Activated T-cell treated with anti-CD3 and anti-CD28 coated beads, Interleukin-2, amount 50 U/mL, for 4 hours (primary cell): ENCODE measurements around the gene CYTH4. TPM values are rescaled to one million over a fixed set of nuclear protein-coding genes. Genes with fewer than 3 reads are reported as not detected.

Experiments used
- ATAC-seq, 2 donors: fragments of 200-7000 bp; cut with Tn5 transposase; one replicate each; pipeline ENCODE4 v1.10.0; 2021
- DNase-seq: peaks from one replicate; pipeline ENCODE4 v3.0.0-alpha.2; 2020
- H3K27me3 Mint-ChIP-seq: one replicate; pipeline ENCODE4 v1.8.0; 2021; ENCODE audit warnings: low read depth, mixed read lengths
- H3K36me3 Mint-ChIP-seq: one replicate; pipeline ENCODE4 v1.8.0; 2022; ENCODE audit warnings: mixed read lengths; ENCODE audit not compliant: insufficient read depth
- H3K4me1 Mint-ChIP-seq: one replicate; pipeline ENCODE4 v1.8.0; 2021; ENCODE audit warnings: low read depth, mixed read lengths
- H3K4me3 Mint-ChIP-seq: one replicate; pipeline ENCODE4 v1.8.0; 2021; ENCODE audit warnings: mild to moderate bottlenecking, moderate library complexity, mixed read lengths
- H3K9me3 Mint-ChIP-seq: one replicate; pipeline ENCODE4 v1.8.0; 2021; ENCODE audit warnings: mixed read lengths
- total RNA-seq, 3 donors: library from RNA; stranded (reverse); gene quantifications; one replicate each; pipeline ENCODE4 v1.2.1, GENCODE V29; 2021

The CYTH4 gene
- total RNA-seq, 3 donors from 2014 or later, result 9.0 to 10.9 (median 9.7) TPM

GRCh38 chr22:37340331-37341262 lies 58.3 kb downstream of the CYTH4 start:
- Mint-ChIP-seq H3K4me3 (no peak overlapping the region), H3K36me3 (no peaks in the 10 kb centered on the region), H3K27me3 (peaks cover 24% of the 10 kb centered on the region), H3K9me3 (no peaks in the 10 kb centered on the region), H3K4me1 (peaks cover 2% of the 10 kb centered on the region)
- DNase-seq (no peak), ATAC-seq (no peak)

GRCh38 chr22:37342065-37342464 lies 59.8 kb downstream of the CYTH4 start:
- Mint-ChIP-seq H3K27me3 (peaks cover 14% of the 10 kb centered on the region), H3K36me3 (no peaks in the 10 kb centered on the region), H3K4me3 (no peak overlapping the region), H3K9me3 (no peaks in the 10 kb centered on the region), H3K4me1 (peaks cover 2% of the 10 kb centered on the region)
- ATAC-seq (no peak), DNase-seq (no peak)

DNA sequence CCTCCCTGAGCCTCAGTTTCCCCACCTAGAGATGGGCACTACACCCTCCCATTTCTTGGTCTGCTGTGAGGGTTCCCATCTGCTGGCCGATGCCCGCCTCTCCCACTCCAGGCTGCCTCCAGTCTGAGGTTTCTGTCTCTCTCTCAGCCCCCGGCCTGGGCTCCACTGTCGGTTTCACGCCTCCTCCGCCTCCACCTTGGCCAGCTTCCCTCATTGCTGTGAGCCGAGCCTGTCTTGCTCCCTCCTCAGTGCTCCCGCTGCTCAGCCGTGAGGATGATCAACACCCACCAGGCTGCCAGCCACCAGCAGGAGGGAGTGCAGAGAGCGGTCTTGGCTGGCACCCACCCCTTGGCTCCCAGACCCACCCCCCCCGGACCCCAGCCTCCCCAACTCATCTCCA lies 61.0 kb downstream of the CYTH4 start:
- H3K36me3 Mint-ChIP-seq, result no peaks in the 10 kb centered on the region
- H3K27me3 Mint-ChIP-seq, result peaks cover 7% of the 10 kb centered on the region
- H3K4me3 Mint-ChIP-seq, result no peak overlapping the region
- no peak for DNase-seq
- no peaks in the 10 kb centered on the region for H3K9me3 Mint-ChIP-seq
- ATAC-seq, result no peak
- H3K4me1 Mint-ChIP-seq, result peaks cover 2% of the 10 kb centered on the region

- Mint-ChIP-seq H3K4me3 (no peak overlapping the region), H3K9me3 (no peaks in the 10 kb centered on the region), H3K27me3 (peaks cover 5% of the 10 kb centered on the region), H3K4me1 (peaks cover 2% of the 10 kb centered on the region), H3K36me3 (no peaks in the 10 kb centered on the region)
- ATAC-seq, result no peak
- no peak for DNase-seq
These were observed 61.8 kb downstream of the CYTH4 start for GRCh38 chr22:37343863-37344734.

- Mint-ChIP-seq H3K4me3 (no peak overlapping the region), H3K4me1 (peaks cover 2% of the 10 kb centered on the region), H3K27me3 (peaks cover 5% of the 10 kb centered on the region), H3K36me3 (no peaks in the 10 kb centered on the region), H3K9me3 (no peaks in the 10 kb centered on the region)
- ATAC-seq, result no peak
- DNase-seq, result no peak
These were observed 62.6 kb downstream of the CYTH4 start for GRCh38 chr22:37344735-37345449.

- DNase-seq (no peak), ATAC-seq (no peak)
- Mint-ChIP-seq H3K4me3 (no peak overlapping the region), H3K4me1 (peaks cover 2% of the 10 kb centered on the region), H3K27me3 (peaks cover 5% of the 10 kb centered on the region), H3K9me3 (no peaks in the 10 kb centered on the region), H3K36me3 (no peaks in the 10 kb centered on the region)
These were observed 63.7 kb downstream of the CYTH4 start for GRCh38 chr22:37345863-37346504.

DNA sequence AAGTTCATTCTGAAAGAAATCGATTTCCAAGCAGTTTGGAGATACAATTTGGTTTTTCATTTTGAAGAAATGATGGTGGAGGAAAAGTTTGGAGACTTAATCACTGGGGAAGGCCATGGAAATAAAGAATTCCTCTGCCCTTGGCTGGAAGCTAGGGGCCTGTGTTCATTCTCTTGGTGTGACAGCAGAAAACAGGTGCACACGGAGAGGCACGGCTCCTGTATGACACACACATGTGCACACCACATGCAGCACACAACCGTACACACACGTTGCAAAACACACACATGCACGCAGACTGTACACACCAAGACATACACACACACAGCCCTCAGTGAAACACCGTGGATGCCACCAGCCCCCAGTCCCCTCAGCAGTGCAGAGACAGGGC lies 64.2 kb downstream of the CYTH4 start:
- no peak for DNase-seq
- Mint-ChIP-seq H3K4me1 (peaks cover 2% of the 10 kb centered on the region), H3K27me3 (peaks cover 5% of the 10 kb centered on the region), H3K9me3 (no peaks in the 10 kb centered on the region), H3K4me3 (no peak overlapping the region), H3K36me3 (no peaks in the 10 kb centered on the region)
- ATAC-seq, result no peak

- Mint-ChIP-seq H3K4me1 (no peaks in the 10 kb centered on the region), H3K27me3 (peaks cover 14% of the 10 kb centered on the region), H3K9me3 (no peaks in the 10 kb centered on the region), H3K4me3 (no peak overlapping the region), H3K36me3 (no peaks in the 10 kb centered on the region)
- DNase-seq (no peak), ATAC-seq (no peak)
These were observed 66.9 kb downstream of the CYTH4 start for GRCh38 chr22:37349043-37349814.

GRCh38 chr22:37351232-37351631 lies 68.9 kb downstream of the CYTH4 start:
- Mint-ChIP-seq H3K4me1 (no peaks in the 10 kb centered on the region), H3K9me3 (no peaks in the 10 kb centered on the region), H3K4me3 (no peak overlapping the region), H3K36me3 (no peaks in the 10 kb centered on the region), H3K27me3 (peaks cover 12% of the 10 kb centered on the region)
- no peak for ATAC-seq
- DNase-seq, result no peak

DNA sequence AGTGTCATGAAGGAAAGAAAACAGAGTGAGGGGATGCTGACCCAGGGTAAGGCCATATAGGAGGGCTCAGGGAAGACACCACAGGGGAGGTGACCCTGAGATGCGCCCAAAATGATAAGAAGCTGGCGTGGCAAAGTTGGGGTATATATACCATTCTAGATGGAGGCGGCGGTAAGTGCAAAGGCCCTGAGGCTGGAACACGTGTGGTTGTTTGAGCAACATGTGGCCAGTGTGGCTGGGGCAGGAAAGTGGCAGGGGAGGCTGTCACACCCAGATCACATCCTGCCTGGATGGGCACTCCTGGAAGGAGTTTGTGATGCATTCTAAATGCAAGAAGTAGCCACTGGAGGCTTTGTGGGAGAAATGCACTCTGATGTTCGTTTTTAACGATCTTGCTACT lies 70.2 kb downstream of the CYTH4 start:
- Mint-ChIP-seq H3K27me3 (peaks cover 12% of the 10 kb centered on the region), H3K4me3 (no peak overlapping the region), H3K9me3 (no peaks in the 10 kb centered on the region), H3K36me3 (no peaks in the 10 kb centered on the region), H3K4me1 (no peaks in the 10 kb centered on the region)
- DNase-seq (no peak), ATAC-seq (no peak)

DNA sequence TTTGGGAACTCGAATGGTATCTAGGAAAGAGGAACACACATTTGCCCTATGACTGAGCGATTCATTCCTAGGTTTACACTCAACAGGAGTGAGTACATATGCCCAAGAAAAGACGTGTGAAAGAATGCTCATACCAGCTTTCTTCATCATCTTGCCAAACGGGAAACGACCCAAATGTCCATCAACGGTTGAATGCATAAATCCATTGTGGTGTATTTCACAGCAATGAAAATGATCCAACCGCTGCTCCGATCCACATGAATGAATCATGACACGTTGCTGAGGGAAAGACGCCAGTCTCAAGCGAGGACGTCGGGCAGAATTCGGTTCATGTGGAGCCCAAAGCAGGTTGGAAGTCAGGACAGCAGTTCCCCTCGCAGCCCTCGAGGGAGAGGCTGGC lies 71.5 kb downstream of the CYTH4 start:
- peaks cover 12% of the 10 kb centered on the region for H3K27me3 Mint-ChIP-seq
- H3K4me1 Mint-ChIP-seq, result no peaks in the 10 kb centered on the region
- H3K4me3 Mint-ChIP-seq, result no peak overlapping the region
- ATAC-seq (no peak), DNase-seq (no peak)
- no peaks in the 10 kb centered on the region for H3K36me3 Mint-ChIP-seq
- H3K9me3 Mint-ChIP-seq, result no peaks in the 10 kb centered on the region

DNA sequence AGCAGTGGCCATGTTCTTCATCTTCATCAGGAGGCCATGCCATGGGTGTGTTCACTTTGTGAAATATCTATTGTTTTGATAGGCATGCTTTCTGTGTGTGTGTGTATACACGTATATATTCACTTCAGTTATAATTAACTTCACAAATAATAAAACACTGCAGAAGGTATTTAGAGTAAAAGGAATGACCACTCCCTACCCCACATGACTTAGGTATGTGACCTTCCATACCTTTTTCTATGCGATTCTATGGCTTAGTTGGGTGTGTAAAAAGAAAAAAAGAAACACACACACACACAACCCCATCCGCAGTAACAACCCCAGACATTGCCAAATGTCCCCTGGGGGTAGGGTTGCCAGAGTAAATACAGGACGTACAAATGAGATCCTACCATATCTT lies 72.0 kb downstream of the CYTH4 start:
- no peaks in the 10 kb centered on the region for H3K9me3 Mint-ChIP-seq
- DNase-seq (no peak), ATAC-seq (no peak)
- H3K4me3 Mint-ChIP-seq, result no peak overlapping the region
- H3K27me3 Mint-ChIP-seq, result peaks cover 12% of the 10 kb centered on the region
- H3K4me1 Mint-ChIP-seq, result no peaks in the 10 kb centered on the region
- no peaks in the 10 kb centered on the region for H3K36me3 Mint-ChIP-seq

GRCh38 chr22:37354670-37355069 lies 72.4 kb downstream of the CYTH4 start:
- DNase-seq (no peak), ATAC-seq (no peak)
- no peaks in the 10 kb centered on the region for H3K9me3 Mint-ChIP-seq
- no peaks in the 10 kb centered on the region for H3K36me3 Mint-ChIP-seq
- H3K4me3 Mint-ChIP-seq, result no peak overlapping the region
- H3K27me3 Mint-ChIP-seq, result peaks cover 12% of the 10 kb centered on the region
- no peaks in the 10 kb centered on the region for H3K4me1 Mint-ChIP-seq
